Ectodermal cell (in vitro differentiated cells): ENCODE measurements around the gene TTPAL.

Source experiments
- H3K27ac ChIP-seq: 2 replicates; pipeline ENCODE4 v1.7.0; 2013; ENCODE audit warnings: mild to moderate bottlenecking, low read depth, low read length; ENCODE audit not compliant: insufficient read depth, poor library complexity, severe bottlenecking
- H3K27me3 ChIP-seq: 2 replicates; pipeline ENCODE4 v1.7.0; 2013; ENCODE audit warnings: mild to moderate bottlenecking, low read length; ENCODE audit not compliant: insufficient read depth, control insufficient read depth, poor library complexity, severe bottlenecking
- H3K36me3 ChIP-seq: one replicate; pipeline ENCODE4 v1.7.0; 2013; ENCODE audit warnings: low read length; ENCODE audit not compliant: control insufficient read depth, insufficient read depth
- H3K4me1 ChIP-seq: one replicate; pipeline ENCODE4 v1.7.0; 2013; ENCODE audit warnings: low read length; ENCODE audit not compliant: control insufficient read depth, insufficient read depth
- H3K4me3 ChIP-seq: 2 replicates; pipeline ENCODE4 v1.7.0; 2013; ENCODE audit warnings: low read depth, low read length, control low read depth; ENCODE audit not compliant: insufficient read depth
- H3K9me3 ChIP-seq: 2 replicates; pipeline ENCODE4 v1.7.0; 2013; ENCODE audit warnings: mild to moderate bottlenecking, low read length, moderate library complexity; ENCODE audit not compliant: control insufficient read depth
- WGBS, 2 experiments: methylation state at CpG; one replicate each; pipeline ENCODE4 v1.1.7; 2013; ENCODE audit warnings: missing lambda C conversion rate in 2 of 2; 5-methylcytosine and 5-hydroxymethylcytosine counted together

Gene TTPAL

DNA sequence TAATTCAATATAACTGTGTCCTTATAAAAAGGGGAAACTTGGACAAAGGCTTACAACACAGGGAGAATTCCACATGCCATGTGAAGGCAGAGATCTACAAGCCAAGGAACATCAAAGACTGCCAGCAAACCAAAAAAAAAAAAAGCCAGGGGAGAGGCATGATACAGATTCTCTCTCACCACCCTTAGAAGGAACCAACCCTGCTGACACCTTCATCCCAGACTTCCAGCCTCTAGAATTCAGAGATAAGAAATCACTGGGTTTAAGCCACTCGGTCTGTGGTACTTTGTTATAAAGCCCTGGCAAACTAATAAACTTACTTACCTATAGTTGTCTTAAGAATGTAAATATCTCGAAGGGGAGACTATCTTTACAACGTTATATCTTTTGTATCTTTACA, 41.8 kb downstream of the TTPAL start:
- 80 to 94% methylated on average over 1 to 2 of the region's 3 CpGs for WGBS, 2 experiments
- Histone ChIP-seq H3K27ac (no peak overlapping the region), H3K4me1 (peaks cover 7% of the 10 kb centered on the region), H3K4me3 (no peak overlapping the region), H3K27me3 (no peaks in the 10 kb centered on the region), H3K36me3 (no peaks in the 10 kb centered on the region), H3K9me3 (no peaks in the 10 kb centered on the region)

DNA sequence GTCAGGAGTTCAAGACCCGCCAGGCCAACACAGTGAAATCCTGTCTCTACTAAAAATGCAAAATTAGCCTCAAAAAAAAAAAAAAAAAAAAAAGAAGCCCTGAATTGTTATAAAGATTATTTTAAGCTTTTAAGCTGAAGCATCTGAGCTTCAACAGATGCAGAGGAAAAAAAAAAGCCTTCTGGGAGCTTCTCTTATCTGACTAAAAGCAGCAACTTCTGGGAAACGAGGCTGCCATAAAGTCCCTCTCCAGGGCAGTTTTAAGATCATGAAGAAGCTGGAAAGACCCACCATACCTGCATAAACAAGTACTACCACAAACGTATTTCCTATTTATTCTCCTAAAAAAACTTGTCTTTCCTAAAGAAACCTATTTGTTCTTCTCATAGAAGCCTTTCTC, 42.6 kb downstream of the TTPAL start:
- 89 to 94% methylated on average over 3 of the region's 3 CpGs for WGBS, 2 experiments
- Histone ChIP-seq H3K27me3 (no peaks in the 10 kb centered on the region), H3K4me3 (no peak overlapping the region), H3K27ac (no peak overlapping the region), H3K4me1 (peaks cover 7% of the 10 kb centered on the region), H3K36me3 (no peaks in the 10 kb centered on the region), H3K9me3 (no peaks in the 10 kb centered on the region)

DNA sequence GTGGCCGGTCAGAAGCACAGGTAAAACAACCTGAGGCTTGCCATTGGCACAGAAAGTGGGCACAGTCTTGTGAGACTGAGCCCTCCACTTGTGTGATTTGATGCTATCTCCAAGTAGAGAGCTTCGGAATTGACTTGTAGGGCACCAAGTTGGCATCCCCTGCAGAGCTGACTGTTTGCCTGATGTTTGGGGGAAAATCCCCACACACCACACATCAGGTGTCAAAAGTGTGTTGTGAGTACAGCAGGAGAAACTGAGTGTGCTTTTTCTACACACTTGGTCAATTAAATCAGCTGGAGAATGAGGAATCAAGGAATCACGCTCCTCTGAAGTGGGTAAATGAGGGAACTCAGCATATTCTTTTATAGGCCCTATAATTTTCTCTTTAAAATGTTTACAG, 45.2 kb downstream of the TTPAL start:
- Histone ChIP-seq H3K27ac (no peak overlapping the region), H3K9me3 (no peaks in the 10 kb centered on the region)
- 78 to 87% methylated on average over 3 of the region's 3 CpGs for WGBS, 2 experiments

DNA sequence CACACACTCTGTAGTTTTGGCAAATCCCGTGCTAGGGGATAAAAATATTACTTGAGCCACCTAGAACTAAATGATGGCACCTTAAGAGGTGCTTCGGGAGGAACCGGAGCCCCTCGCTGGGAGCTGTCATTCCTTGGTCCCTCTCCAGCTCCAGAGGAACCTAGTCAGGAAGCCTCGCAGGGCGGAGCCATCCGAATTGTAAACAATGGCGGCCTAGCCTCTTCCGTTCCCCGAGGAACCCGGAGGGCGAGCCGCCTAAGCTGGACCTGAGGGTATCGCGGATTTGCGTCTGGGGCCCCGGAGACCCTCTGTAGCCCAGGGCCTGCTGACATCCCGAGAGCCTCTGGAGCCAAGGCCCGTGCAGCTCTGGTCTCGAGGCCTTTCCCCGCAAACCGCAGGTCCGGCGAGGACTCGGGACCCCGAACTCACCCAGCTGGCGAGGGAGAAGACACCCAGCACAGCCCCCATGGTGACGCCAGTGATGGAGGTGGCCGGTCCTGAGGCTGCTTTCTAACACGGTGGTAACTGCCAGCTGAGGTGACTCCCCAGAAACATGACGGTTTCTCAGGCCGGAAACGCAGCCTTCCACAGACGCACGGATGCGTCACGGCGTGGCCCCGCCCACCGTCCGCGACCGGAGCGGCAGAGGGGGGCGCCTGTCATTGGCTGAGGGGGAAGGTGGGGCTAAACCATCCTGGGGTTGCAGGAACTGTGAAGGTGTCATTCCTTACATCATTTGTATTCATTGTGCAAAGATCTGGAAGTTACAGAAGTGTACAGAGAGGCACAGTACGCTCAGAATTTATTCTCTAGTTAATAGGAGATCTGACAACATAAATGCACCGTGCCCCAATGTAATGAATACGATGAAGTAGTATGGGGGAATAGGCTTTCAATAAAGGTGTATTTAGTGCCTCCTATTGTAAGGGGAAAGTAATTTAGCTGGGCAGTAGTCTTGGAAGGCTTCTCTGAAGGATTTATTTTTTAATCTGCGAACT, 46.1 kb downstream of the TTPAL start, which contains the start of gene SERINC3:
Gene SERINC3 (minus strand): TSS at position 587 of the 998 bp plus-strand sequence. CDS start 119 bp downstream, at position 468.
- Histone ChIP-seq H3K4me1 (peaks cover 7% of the 10 kb centered on the region), H3K36me3 (no peaks in the 10 kb centered on the region), H3K4me3 (peak within 1 kb of the TSS; percentile 100), H3K27ac (peak within 1 kb of the TSS; percentile 79), H3K9me3 (no peaks in the 10 kb centered on the region), H3K27me3 (no peaks in the 10 kb centered on the region)
- 1% methylated on average over 49 of the region's 49 CpGs for WGBS, 2 experiments

More for the DNA sequence above, 45.2 kb downstream of the TTPAL start:
- H3K36me3 ChIP-seq = no peaks in the 10 kb centered on the region
- no peaks in the 10 kb centered on the region for H3K27me3 ChIP-seq
- peak overlapping the region; percentile 100 for H3K4me3 ChIP-seq
- H3K4me1 ChIP-seq = peaks cover 7% of the 10 kb centered on the region

DNA sequence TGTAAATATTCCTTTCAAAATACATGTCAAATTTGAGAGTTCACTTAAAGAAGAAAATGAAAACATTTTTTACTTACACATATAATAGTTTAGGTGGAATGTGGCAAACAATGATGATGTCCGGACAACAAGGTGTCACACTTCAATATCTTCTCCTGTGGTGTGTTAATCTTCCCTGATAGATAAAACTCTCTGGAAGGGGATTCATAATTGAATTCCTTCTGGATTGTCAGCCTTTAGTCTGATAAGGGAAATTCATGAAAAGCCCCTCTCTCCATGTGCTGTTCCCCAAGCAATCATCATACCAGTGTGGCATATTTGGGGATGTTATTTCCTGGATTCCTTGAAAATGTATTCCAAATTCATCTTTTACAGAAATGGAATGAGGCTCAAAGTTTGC, 47.2 kb downstream of the TTPAL start:
- Histone ChIP-seq H3K27me3 (no peaks in the 10 kb centered on the region), H3K27ac (no peak overlapping the region), H3K9me3 (no peaks in the 10 kb centered on the region), H3K4me3 (no peak overlapping the region), H3K4me1 (peaks cover 7% of the 10 kb centered on the region), H3K36me3 (no peaks in the 10 kb centered on the region)
- WGBS, 2 experiments = 83% methylated on average over 1 of the region's 1 CpG; no CpG with 5 or more reads in 1 of the 2 experiments

DNA sequence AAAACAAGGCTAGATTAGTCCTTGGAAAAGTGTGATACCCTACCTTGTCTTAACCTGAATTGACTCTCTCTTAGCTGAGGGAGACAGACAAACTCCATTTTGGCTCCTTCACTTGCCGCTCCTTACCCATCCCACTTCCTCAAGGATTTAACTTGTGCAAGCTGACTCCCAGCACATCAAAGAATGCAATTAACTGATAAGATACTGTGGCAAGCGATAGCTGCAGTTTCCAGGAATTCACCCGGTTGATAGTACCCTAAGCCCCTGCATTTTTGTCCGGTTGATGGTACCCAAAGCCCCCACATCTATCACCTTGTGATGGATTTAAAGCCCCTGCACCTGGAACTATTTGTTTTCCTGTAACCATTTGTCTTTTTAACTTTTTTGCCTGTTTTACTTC, 48.1 kb downstream of the TTPAL start:
- 77 to 79% methylated on average over 4 of the region's 4 CpGs for WGBS, 2 experiments
- H3K36me3 ChIP-seq = no peaks in the 10 kb centered on the region
- no peak overlapping the region for H3K27ac ChIP-seq
- H3K4me1 ChIP-seq = peaks cover 7% of the 10 kb centered on the region
- H3K27me3 ChIP-seq = no peaks in the 10 kb centered on the region
- no peaks in the 10 kb centered on the region for H3K9me3 ChIP-seq
- no peak overlapping the region for H3K4me3 ChIP-seq

DNA sequence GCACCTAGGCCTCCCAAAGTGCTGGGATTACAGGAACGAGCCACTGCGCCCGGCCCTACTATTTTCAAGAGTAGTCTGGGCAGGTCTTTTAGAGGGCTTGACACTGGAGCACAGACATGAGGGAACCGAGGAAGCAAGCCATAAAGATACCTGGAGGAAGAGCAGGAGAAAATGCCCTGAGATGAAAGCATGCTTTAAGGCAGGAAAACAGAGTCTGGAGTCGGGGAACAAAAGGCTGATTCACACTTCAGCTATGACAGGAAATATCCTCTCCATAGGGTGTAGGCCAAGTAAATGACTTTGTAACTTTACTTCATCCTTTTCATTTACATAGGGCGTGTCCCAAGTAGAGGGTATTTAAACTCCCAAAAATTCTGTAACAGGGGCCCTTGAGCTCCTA, 50.5 kb downstream of the TTPAL start:
- Histone ChIP-seq H3K27ac (no peak overlapping the region), H3K27me3 (no peaks in the 10 kb centered on the region), H3K4me1 (peaks cover 2% of the 10 kb centered on the region), H3K4me3 (no peak overlapping the region), H3K9me3 (no peaks in the 10 kb centered on the region), H3K36me3 (no peaks in the 10 kb centered on the region)
- 78 to 84% methylated on average over 5 to 6 of the region's 6 CpGs for WGBS, 2 experiments

DNA sequence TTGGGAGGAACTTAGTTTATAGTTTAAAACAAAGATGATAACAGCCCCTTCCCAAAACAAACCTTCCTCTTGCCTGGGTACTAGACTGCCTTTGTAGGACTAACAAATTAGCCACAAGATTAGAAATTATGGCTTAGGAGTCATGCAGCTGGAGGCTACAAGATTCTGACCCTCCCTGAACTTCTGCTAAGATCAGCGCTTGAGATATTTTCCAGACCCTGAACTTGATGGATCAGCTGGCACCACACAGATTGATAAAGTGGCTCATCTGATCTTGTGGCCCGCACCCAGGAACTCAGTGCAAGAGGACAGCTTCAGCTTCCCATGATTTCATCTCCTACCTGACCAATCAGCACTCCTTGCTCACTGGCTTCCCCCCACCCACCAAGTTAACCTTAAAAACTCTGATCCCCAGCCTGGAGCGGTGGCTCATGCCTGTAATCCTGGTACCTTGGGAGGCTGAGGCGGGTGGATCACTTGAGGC, 52.1 kb downstream of the TTPAL start:
- WGBS, 2 experiments = 86 to 88% methylated on average over 4 of the region's 4 CpGs
- H3K36me3 ChIP-seq = no peaks in the 10 kb centered on the region
- H3K4me3 ChIP-seq = no peak overlapping the region
- H3K27me3 ChIP-seq = no peaks in the 10 kb centered on the region
- peaks cover 3% of the 10 kb centered on the region for H3K4me1 ChIP-seq
- no peak overlapping the region for H3K27ac ChIP-seq
- H3K9me3 ChIP-seq = no peaks in the 10 kb centered on the region

DNA sequence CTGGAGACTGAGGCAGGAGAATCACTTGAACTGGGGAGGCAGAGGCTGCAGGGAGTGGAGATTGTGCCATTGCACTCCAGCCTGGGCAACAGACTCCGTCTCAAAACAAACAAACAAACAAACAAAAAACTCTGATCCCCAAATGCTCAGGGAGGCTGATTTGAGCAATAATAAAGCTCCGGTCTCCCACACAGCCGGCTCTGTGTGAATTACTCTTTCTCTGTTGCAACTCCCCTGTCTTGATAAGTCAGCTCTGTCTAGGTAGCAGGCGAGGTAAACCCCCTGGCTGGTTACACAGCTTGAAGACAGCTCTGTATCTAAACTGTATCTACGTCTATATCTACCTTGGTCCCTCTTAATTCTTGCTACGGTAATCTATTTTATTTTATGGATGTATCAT, 52.6 kb downstream of the TTPAL start:
- WGBS, 2 experiments = 84 to 92% methylated on average over 4 to 5 of the region's 6 CpGs
- Histone ChIP-seq H3K36me3 (no peaks in the 10 kb centered on the region), H3K27ac (no peak overlapping the region), H3K27me3 (no peaks in the 10 kb centered on the region), H3K4me3 (no peak overlapping the region), H3K9me3 (no peaks in the 10 kb centered on the region), H3K4me1 (peaks cover 4% of the 10 kb centered on the region)

DNA sequence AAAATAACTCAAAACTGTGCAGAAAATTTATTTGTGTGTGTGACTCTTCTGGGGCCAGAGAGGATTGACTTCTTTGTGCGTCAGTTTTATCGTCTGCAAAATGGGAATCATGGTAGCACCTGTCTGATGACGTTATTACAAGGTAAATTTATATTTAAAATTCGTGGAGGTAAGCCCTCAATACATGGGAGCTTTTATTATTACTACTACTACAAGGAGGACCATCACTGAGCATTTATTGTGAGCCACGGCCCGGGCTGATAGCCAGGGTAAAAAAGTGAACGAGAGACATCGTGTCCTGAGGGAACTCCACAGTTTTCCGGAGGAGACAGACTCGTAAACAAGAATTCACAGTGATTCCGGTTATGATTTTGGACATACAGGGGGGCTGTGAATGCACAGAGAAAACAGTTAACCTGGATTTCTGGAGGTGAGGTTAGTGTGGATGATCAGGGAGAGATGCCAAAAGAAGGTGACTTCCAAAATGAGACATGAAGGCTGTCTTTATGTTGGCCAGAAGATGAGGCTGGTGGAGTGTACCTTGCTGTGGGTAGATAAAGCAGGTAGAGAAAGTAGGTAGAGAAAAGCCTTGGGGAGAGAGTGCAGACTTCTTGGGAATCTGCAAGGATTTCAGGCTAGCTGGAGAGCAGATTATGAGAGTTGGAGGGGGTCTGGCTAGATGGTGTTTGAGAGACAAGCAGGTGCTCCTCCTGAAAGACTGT, 56.7 kb downstream of the TTPAL start:
- no peaks in the 10 kb centered on the region for H3K27me3 ChIP-seq
- H3K4me1 ChIP-seq = peaks cover 4% of the 10 kb centered on the region
- H3K9me3 ChIP-seq = no peaks in the 10 kb centered on the region
- no peak overlapping the region for H3K27ac ChIP-seq
- H3K36me3 ChIP-seq = no peaks in the 10 kb centered on the region
- 35 to 37% methylated on average over 9 to 11 of the region's 11 CpGs for WGBS, 2 experiments
- H3K4me3 ChIP-seq = peak overlapping the region; percentile 83
